H1 (cell line): ENCODE measurements around the gene TSPAN2. TPM values are rescaled to one million over a fixed set of nuclear protein-coding genes. Genes with fewer than 3 reads are reported as not detected.

Experiments
- ZNF274 ChIP-seq: IDR thresholded peaks from 2 replicates; pipeline ENCODE4 v1.7.0; 2012; ENCODE audit warnings: low read length, borderline replicate concordance; ENCODE audit errors: extremely low read depth
- polyA plus RNA-seq, 7 experiments: library from polyadenylated mRNA; depleted of rRNA in 3 of 7; stranded (reverse) in 5 of 7; unstranded in 2 of 7; fragments of >200 nt in 5 of 7; fragments of 200-250 nt in 2 of 7; gene quantifications; 1 replicate in 5 of 7; 2 replicates in 1 of 7; 4 replicates in 1 of 7; pipeline versions ENCODE4 v1.2.1 to v1.2.3, GENCODE V29; 2011 to 2013; ENCODE audit warnings: missing spikeins in 2 of 7, mixed read lengths in 2 of 7
- total RNA-seq: library from RNA; stranded (reverse); fragmentation: NEBNext Ultra II Directional; extraction: Animal tissue kit (Norgen Biotek cat#: 25700); gene quantifications from 2 replicates; pipeline ENCODE4 v1.2.1, GENCODE V29; 2021
- TF ChIP-seq, protein P1 (sequence below): IDR thresholded peaks from 2 replicates; pipeline ENCODE4 v1.6.1; 2012; ENCODE audit warnings: low read length, inconsistent platforms

Gene TSPAN2
- total and polyA plus RNA-seq, 2 of the 8 experiments (the other 6 are each of a cell fraction or from before 2014, with no cell fraction given) = 7.4 to 14.2 TPM

- TF ChIP-seq, protein P1, sequence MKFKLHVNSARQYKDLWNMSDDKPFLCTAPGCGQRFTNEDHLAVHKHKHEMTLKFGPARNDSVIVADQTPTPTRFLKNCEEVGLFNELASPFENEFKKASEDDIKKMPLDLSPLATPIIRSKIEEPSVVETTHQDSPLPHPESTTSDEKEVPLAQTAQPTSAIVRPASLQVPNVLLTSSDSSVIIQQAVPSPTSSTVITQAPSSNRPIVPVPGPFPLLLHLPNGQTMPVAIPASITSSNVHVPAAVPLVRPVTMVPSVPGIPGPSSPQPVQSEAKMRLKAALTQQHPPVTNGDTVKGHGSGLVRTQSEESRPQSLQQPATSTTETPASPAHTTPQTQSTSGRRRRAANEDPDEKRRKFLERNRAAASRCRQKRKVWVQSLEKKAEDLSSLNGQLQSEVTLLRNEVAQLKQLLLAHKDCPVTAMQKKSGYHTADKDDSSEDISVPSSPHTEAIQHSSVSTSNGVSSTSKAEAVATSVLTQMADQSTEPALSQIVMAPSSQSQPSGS = no peak
- TF ChIP-seq ZNF274 = no peak
These were observed 83.1 kb downstream of the TSPAN2 start (continued) for GRCh38 chr1:115006191-115006590.

Other genes starting within 250 kb of the TSPAN2 start
- 0.11 and 0.44 TPM in 2 replicates for gene SYCP1, start 234.6 kb downstream of the TSPAN2 start, total RNA-seq
- gene SYCP1, start 234.6 kb downstream of the TSPAN2 start, polyA plus RNA-seq (2011; rRNA removed) = 0.26 TPM in 1 of 2 replicates, not detected in the other
- gene TSHB, start 59.7 kb downstream of the TSPAN2 start, total RNA-seq = not detected in 2 replicates
- not detected in 2 replicates for gene TSHB, start 59.7 kb downstream of the TSPAN2 start, polyA plus RNA-seq (2011; rRNA removed)
- gene NGF, start 248.7 kb upstream of the TSPAN2 start, total RNA-seq = 0.63 TPM in 1 of 2 replicates, not detected in the other
- gene NGF, start 248.7 kb upstream of the TSPAN2 start, polyA plus RNA-seq (2011; rRNA removed) = 1.6 TPM in 2 replicates